WTC11 (cell line): Measurements from ENCODE around the gene CALML4.

Experiments
- E2F4 ChIP-seq: sonication (generic); formaldehyde crosslinking; IDR thresholded peaks from 2 replicates; pipeline ENCODE4 v1.8.1; 2022; ENCODE audit warnings: low read depth, mild to moderate bottlenecking, moderate library complexity, missing genetic modification reagents, borderline replicate concordance
- FOXJ3 ChIP-seq: sonication (generic); formaldehyde crosslinking; IDR thresholded peaks from 2 replicates; pipeline ENCODE4 v1.9.0; 2021; ENCODE audit warnings: missing genetic modification reagents, mild to moderate bottlenecking, borderline replicate concordance
- FOXP1 ChIP-seq: sonication (generic); formaldehyde crosslinking; IDR thresholded peaks from 2 replicates; pipeline ENCODE4 v1.8.0; 2022; ENCODE audit warnings: missing genetic modification reagents, mild to moderate bottlenecking, moderate library complexity, borderline replicate concordance
- ZNF121 ChIP-seq: sonication (generic); formaldehyde crosslinking; IDR thresholded peaks from 2 replicates; pipeline ENCODE4 v1.8.0; 2023; ENCODE audit warnings: missing genetic modification reagents
- TF ChIP-seq, protein P1 (sequence below): fragments of 200-600 bp; IDR thresholded peaks from 2 replicates; pipeline ENCODE4 v1.8.0; 2022; ENCODE audit warnings: antibody characterized with exemption
- TF ChIP-seq, protein P2 (sequence below): sonication (generic); formaldehyde crosslinking; IDR thresholded peaks from 2 replicates; pipeline ENCODE4 v1.8.1; 2023; ENCODE audit warnings: mild to moderate bottlenecking, missing genetic modification reagents
- TF ChIP-seq, protein P3 (sequence below): sonication (generic); formaldehyde crosslinking; IDR thresholded peaks from 2 replicates; pipeline ENCODE4 v1.8.1; 2023; ENCODE audit warnings: mild to moderate bottlenecking, missing genetic modification reagents
- TF ChIP-seq, protein P4 (sequence below): sonication (generic); formaldehyde crosslinking; IDR thresholded peaks from 2 replicates; pipeline ENCODE4 v1.8.1; 2022; ENCODE audit warnings: low read depth, missing genetic modification reagents, borderline replicate concordance

GRCh38 chr15:68209272-68209671 lies 4.1 kb upstream of the CALML4 start:
- TF ChIP-seq, protein P1, sequence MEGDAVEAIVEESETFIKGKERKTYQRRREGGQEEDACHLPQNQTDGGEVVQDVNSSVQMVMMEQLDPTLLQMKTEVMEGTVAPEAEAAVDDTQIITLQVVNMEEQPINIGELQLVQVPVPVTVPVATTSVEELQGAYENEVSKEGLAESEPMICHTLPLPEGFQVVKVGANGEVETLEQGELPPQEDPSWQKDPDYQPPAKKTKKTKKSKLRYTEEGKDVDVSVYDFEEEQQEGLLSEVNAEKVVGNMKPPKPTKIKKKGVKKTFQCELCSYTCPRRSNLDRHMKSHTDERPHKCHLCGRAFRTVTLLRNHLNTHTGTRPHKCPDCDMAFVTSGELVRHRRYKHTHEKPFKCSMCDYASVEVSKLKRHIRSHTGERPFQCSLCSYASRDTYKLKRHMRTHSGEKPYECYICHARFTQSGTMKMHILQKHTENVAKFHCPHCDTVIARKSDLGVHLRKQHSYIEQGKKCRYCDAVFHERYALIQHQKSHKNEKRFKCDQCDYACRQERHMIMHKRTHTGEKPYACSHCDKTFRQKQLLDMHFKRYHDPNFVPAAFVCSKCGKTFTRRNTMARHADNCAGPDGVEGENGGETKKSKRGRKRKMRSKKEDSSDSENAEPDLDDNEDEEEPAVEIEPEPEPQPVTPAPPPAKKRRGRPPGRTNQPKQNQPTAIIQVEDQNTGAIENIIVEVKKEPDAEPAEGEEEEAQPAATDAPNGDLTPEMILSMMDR, result no peak
- TF ChIP-seq E2F4 (CRISPR knock-in tag) (no peak), FOXP1 (CRISPR knock-in tag) (no peak), ZNF121 (CRISPR knock-in tag) (no peak), FOXJ3 (CRISPR knock-in tag) (no peak)
- TF ChIP-seq, protein P2, sequence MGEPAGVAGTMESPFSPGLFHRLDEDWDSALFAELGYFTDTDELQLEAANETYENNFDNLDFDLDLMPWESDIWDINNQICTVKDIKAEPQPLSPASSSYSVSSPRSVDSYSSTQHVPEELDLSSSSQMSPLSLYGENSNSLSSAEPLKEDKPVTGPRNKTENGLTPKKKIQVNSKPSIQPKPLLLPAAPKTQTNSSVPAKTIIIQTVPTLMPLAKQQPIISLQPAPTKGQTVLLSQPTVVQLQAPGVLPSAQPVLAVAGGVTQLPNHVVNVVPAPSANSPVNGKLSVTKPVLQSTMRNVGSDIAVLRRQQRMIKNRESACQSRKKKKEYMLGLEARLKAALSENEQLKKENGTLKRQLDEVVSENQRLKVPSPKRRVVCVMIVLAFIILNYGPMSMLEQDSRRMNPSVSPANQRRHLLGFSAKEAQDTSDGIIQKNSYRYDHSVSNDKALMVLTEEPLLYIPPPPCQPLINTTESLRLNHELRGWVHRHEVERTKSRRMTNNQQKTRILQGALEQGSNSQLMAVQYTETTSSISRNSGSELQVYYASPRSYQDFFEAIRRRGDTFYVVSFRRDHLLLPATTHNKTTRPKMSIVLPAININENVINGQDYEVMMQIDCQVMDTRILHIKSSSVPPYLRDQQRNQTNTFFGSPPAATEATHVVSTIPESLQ (CRISPR knock-in tag), result no peak
- TF ChIP-seq, protein P3, sequence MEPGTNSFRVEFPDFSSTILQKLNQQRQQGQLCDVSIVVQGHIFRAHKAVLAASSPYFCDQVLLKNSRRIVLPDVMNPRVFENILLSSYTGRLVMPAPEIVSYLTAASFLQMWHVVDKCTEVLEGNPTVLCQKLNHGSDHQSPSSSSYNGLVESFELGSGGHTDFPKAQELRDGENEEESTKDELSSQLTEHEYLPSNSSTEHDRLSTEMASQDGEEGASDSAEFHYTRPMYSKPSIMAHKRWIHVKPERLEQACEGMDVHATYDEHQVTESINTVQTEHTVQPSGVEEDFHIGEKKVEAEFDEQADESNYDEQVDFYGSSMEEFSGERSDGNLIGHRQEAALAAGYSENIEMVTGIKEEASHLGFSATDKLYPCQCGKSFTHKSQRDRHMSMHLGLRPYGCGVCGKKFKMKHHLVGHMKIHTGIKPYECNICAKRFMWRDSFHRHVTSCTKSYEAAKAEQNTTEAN (CRISPR knock-in tag), result no peak
- TF ChIP-seq, protein P4, sequence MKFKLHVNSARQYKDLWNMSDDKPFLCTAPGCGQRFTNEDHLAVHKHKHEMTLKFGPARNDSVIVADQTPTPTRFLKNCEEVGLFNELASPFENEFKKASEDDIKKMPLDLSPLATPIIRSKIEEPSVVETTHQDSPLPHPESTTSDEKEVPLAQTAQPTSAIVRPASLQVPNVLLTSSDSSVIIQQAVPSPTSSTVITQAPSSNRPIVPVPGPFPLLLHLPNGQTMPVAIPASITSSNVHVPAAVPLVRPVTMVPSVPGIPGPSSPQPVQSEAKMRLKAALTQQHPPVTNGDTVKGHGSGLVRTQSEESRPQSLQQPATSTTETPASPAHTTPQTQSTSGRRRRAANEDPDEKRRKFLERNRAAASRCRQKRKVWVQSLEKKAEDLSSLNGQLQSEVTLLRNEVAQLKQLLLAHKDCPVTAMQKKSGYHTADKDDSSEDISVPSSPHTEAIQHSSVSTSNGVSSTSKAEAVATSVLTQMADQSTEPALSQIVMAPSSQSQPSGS (CRISPR knock-in tag), result no peak
